Neutrophil (primary cell): ENCODE measurements around the gene AQP6.

ENCODE experiments used
- H3K27ac ChIP-seq: fragments of 200-600 bp; sonication (generic); 2 replicates; pipeline ENCODE4 v1.5.1; 2016; ENCODE audit warnings: mild to moderate bottlenecking, moderate library complexity
- H3K27me3 ChIP-seq: fragments of 200-600 bp; sonication (generic); 2 replicates; pipeline ENCODE4 v1.6.0; 2016; ENCODE audit warnings: mild to moderate bottlenecking
- H3K36me3 ChIP-seq: fragments of 200-600 bp; sonication (generic); 2 replicates; pipeline ENCODE4 v1.5.1; 2017
- H3K4me1 ChIP-seq, 2 experiments: fragments of 200-600 bp in 1 of 2; sonication (generic) in 1 of 2; 1 replicate in 1 of 2; 2 replicates in 1 of 2; pipeline versions ENCODE4 v1.5.1 to v1.6.1; 2013 to 2016; ENCODE audit warnings: low read depth in 1 of 2, low read length in 1 of 2, mild to moderate bottlenecking in 1 of 2, moderate library complexity in 1 of 2; ENCODE audit not compliant: control insufficient read depth in 1 of 2, insufficient read depth in 1 of 2
- H3K4me3 ChIP-seq, 2 experiments: fragments of 200-600 bp in 1 of 2; sonication (generic) in 1 of 2; 1 replicate in 1 of 2; 2 replicates in 1 of 2; pipeline ENCODE4 v1.5.1; 2013 to 2016; ENCODE audit warnings: low read depth in 1 of 2, low read length in 1 of 2, mild to moderate bottlenecking in 1 of 2, moderate library complexity in 1 of 2
- H3K9me3 ChIP-seq: fragments of 200-600 bp; sonication (generic); 2 replicates; pipeline ENCODE4 v1.5.1; 2016
- TF ChIP-seq, protein P1 (sequence below): fragments of 200-600 bp; sonication (generic); IDR thresholded peaks from 2 replicates; pipeline ENCODE4 v1.5.1; 2016; ENCODE audit warnings: antibody characterized with exemption

AQP6 gene

DNA sequence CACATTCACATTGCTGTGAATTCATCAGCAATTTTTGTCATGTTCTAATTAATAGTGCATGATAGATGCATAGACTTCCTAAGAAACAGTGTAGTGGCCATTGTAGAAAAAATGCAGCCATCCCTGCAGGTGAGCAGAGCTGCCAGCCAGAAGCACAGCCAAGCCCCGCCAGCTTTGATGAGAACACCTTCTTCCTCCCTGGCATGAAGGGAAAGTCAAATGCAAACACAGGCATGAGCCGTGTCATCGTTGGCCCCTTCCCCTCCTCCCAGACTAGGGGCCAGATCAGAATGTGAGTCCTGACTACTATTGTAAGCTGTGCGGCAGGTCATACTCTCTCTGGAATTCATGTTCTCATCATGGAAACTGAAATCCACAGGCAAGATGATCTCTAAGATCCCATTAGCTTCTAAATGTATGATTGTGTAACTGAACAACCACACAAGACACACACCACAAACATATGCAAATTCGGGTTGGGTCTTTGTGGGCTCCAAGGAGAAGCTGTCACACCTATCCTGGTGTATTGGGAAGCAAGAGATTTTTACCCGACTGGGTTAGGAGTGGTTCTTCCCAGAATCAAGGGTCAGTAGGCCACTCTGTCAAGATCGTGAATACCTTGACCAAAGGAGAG, 25.0 kb upstream of the AQP6 start:
- Histone ChIP-seq H3K27ac (no peak overlapping the region), H3K4me1 (peaks cover 30 to 33% of the 10 kb centered on the region in 2 experiments), H3K36me3 (no peaks in the 10 kb centered on the region), H3K9me3 (no peaks in the 10 kb centered on the region), H3K27me3 (peaks cover 71% of the 10 kb centered on the region), H3K4me3 (no peak overlapping the region)
- TF ChIP-seq, protein P1, sequence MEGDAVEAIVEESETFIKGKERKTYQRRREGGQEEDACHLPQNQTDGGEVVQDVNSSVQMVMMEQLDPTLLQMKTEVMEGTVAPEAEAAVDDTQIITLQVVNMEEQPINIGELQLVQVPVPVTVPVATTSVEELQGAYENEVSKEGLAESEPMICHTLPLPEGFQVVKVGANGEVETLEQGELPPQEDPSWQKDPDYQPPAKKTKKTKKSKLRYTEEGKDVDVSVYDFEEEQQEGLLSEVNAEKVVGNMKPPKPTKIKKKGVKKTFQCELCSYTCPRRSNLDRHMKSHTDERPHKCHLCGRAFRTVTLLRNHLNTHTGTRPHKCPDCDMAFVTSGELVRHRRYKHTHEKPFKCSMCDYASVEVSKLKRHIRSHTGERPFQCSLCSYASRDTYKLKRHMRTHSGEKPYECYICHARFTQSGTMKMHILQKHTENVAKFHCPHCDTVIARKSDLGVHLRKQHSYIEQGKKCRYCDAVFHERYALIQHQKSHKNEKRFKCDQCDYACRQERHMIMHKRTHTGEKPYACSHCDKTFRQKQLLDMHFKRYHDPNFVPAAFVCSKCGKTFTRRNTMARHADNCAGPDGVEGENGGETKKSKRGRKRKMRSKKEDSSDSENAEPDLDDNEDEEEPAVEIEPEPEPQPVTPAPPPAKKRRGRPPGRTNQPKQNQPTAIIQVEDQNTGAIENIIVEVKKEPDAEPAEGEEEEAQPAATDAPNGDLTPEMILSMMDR, result no peak

DNA sequence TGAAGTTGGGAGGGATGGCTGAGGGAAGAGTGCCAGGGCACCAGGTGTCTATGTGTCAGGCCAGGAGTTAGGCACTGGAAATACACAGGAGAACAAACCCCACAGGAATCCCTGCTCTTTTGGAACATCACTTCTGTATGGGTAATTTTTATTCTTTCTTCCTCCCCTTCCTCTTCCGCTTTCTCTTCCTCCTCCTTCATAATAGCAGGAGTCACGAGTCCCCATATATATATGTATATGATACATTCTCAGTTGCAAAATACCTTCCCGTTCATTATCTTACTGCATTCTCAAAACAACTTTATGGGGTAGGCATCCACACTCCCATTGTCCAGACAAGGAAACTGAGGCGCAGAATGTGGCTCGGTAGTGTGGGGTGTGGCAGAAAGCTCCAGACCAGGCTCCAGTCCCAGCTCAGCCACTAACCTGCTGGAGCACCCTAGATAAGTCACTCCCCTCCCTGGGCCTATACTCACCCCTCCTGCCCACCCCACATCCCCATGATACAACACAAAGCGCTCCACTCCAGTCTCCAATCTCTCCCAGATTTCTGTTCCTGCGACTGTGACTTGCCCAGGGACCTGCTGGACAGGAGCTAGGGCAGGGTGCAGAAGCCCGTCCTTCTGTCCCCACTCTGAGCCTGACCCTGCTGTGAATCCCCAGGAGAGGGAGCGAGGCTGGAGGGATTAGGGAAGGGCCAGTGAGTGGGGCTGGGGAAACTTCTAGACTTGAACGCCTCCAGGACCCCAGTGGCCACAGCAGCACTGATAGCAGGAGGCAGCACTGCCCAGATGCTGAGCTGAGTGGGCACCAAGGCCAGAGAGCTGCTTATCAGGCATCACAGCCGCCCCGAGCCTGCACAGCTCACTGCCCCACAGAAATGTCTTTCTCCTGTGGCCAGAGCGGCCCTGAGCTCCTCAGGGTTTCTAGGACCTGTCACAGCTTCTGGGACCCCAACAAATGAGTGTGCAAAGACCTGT, 23.6 kb upstream of the AQP6 start:
- TF ChIP-seq, protein P1, result no peak
- no peaks in the 10 kb centered on the region for H3K9me3 ChIP-seq
- H3K27ac ChIP-seq, result no peak overlapping the region
- H3K4me1 ChIP-seq, result peaks cover 16 to 18% of the 10 kb centered on the region in 2 experiments
- peaks cover 86% of the 10 kb centered on the region for H3K27me3 ChIP-seq
- H3K4me3 ChIP-seq, result no peak overlapping the region
- no peaks in the 10 kb centered on the region for H3K36me3 ChIP-seq

DNA sequence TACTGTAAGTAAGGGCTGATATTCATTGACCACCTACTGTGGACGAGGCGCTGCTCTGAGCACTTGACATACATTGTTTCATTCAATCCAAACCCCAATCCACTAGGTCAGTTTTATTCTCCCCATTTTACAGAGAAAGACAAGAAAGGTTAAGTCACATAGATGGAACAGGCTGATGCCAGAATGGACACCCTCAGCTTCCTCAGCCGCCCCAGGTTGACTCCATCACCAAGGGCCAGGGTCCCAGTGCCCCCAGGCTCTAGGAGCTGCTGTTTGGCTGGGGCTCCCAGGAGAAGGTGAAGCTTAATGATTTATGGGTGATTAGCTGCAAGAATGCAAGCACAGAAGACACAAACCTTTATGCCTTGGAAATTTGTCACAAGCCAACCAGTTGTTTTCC, 22.9 kb upstream of the AQP6 start:
- TF ChIP-seq, protein P1, result no peak
- Histone ChIP-seq H3K27me3 (peaks cover 93% of the 10 kb centered on the region), H3K4me3 (no peak overlapping the region), H3K27ac (no peak overlapping the region), H3K4me1 (peaks cover 9 to 11% of the 10 kb centered on the region in 2 experiments), H3K9me3 (no peaks in the 10 kb centered on the region), H3K36me3 (no peaks in the 10 kb centered on the region)

DNA sequence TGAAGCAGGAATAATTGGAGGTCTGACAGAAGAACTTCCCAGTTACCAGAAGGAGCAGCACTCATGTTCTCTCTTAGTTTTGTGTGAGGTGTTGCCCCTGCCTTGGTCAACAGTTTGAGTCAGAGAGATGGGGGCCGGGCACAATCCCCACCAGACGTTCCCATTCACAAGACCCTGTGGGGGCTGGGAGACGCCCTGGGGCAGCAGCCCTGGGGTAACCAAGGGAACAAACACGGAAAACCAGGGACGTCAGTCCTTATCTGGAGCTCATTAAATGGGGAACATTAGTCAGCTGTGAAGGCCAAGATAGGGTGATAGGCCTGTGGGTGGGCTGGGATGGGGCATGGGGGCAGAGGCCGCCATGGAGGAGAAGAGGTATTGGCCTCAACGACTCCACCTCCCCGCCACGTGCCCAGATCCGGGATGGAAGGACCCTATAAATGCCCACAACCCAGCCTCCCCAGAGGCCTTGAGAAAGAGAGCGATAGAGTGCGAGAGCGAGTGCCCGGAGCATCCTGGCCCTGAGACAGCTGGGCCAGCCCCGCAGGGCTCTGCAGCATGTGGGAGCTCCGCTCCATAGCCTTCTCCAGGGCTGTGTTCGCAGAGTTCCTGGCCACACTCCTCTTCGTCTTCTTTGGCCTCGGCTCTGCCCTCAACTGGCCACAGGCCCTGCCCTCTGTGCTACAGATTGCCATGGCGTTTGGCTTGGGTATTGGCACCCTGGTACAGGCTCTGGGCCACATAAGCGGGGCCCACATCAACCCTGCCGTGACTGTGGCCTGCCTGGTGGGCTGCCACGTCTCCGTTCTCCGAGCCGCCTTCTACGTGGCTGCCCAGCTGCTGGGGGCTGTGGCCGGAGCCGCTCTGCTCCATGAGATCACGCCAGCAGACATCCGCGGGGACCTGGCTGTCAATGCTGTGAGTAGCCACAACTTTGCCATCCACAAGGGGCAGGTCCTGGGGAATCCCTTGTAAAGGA, 22.2 kb upstream of the AQP6 start, which contains the start of gene AQP2:
TSS of gene AQP2 (plus strand) at position 465 of the 979 bp plus-strand sequence. CDS start at position 559, 94 bp downstream.
- Histone ChIP-seq H3K27me3 (peaks cover 100% of the 10 kb centered on the region), H3K9me3 (no peaks in the 10 kb centered on the region), H3K4me3 (no peak within 1 kb of the TSS), H3K4me1 (peaks cover 7 to 9% of the 10 kb centered on the region in 2 experiments), H3K36me3 (no peaks in the 10 kb centered on the region), H3K27ac (no peak within 1 kb of the TSS)
- TF ChIP-seq, protein P1, result no peak
